Right forelimb (tissue), 1 donor: Measurements from ENCODE around the gene ABLIM3.

ENCODE experiments used
- DNase-seq: peaks from one replicate; pipeline ENCODE4 v3.0.0-alpha.2; 2018

ABLIM3 gene

GRCh38 chr5:149221326-149221725, 80.0 kb downstream of the ABLIM3 start:
- no peak for DNase-seq

- no peak for DNase-seq
Observed at GRCh38 chr5:149221731-149222342, 80.5 kb downstream of the ABLIM3 start.

GRCh38 chr5:149223081-149223848, 82.0 kb downstream of the ABLIM3 start:
- no peak for DNase-seq

GRCh38 chr5:149224282-149224681, 83.0 kb downstream of the ABLIM3 start:
- DNase-seq: no peak

- DNase-seq: no peak
Observed at GRCh38 chr5:149227168-149227826, 86.0 kb downstream of the ABLIM3 start.

GRCh38 chr5:149228618-149229297, 87.5 kb downstream of the ABLIM3 start:
- DNase-seq: peak; percentile 53

- DNase-seq: no peak
Observed at GRCh38 chr5:149229298-149229937, 88.1 kb downstream of the ABLIM3 start.

GRCh38 chr5:149235841-149236240, 94.5 kb downstream of the ABLIM3 start:
- no peak for DNase-seq

GRCh38 chr5:149237662-149238061, 96.4 kb downstream of the ABLIM3 start:
- DNase-seq: no peak

GRCh38 chr5:149238540-149238939, 97.2 kb downstream of the ABLIM3 start:
- no peak for DNase-seq

GRCh38 chr5:149239917-149240316, 98.6 kb downstream of the ABLIM3 start:
- no peak for DNase-seq

GRCh38 chr5:149240354-149240998, 99.2 kb downstream of the ABLIM3 start:
- no peak for DNase-seq

- DNase-seq: no peak
Observed at GRCh38 chr5:149242339-149242738, 101.0 kb downstream of the ABLIM3 start.

- DNase-seq: no peak
Observed at GRCh38 chr5:149246906-149247305, 105.6 kb downstream of the ABLIM3 start.

GRCh38 chr5:149247726-149248125, 106.4 kb downstream of the ABLIM3 start:
- DNase-seq: no peak

- no peak for DNase-seq
Observed at GRCh38 chr5:149251546-149251945, 110.3 kb downstream of the ABLIM3 start.

- peak; percentile 58 for DNase-seq
Observed at GRCh38 chr5:149254506-149254905, 113.2 kb downstream of the ABLIM3 start.

GRCh38 chr5:149256451-149256850, 115.2 kb downstream of the ABLIM3 start:
- DNase-seq: no peak

- no peak for DNase-seq
Observed at GRCh38 chr5:149257131-149257530, 115.8 kb downstream of the ABLIM3 start.

- DNase-seq: no peak
Observed at GRCh38 chr5:149257889-149258705, 116.8 kb downstream of the ABLIM3 start.

- DNase-seq: no peak
Observed at GRCh38 chr5:149260761-149261160, 119.5 kb downstream of the ABLIM3 start.
